PFSK-1 (cell line): ENCODE results near the gene MARF1.

Source experiments
- FOXP2 ChIP-seq: optimal IDR thresholded peaks from 2 replicates; pipeline ENCODE3; 2011; ENCODE audit warnings: borderline replicate concordance, control low read depth, inconsistent platforms; ENCODE audit not compliant: insufficient read depth; ENCODE audit errors: extremely low read length, extremely low read depth
- POLR2AphosphoS5 ChIP-seq: IDR thresholded peaks from 2 replicates; pipeline ENCODE4 v1.6.1; 2012; ENCODE audit warnings: low read depth, mild to moderate bottlenecking, control low read depth, low read length, moderate library complexity
- REST ChIP-seq, 2 experiments: IDR thresholded peaks; 2 replicates each; pipeline versions ENCODE4 v1.6.1 to v1.8.0; 2011 to 2012; ENCODE audit warnings: low read depth in 2 of 2, low read length in 2 of 2, control low read depth in 1 of 2, inconsistent platforms in 1 of 2, mild to moderate bottlenecking in 1 of 2, moderate library complexity in 1 of 2; ENCODE audit not compliant: insufficient read depth in 1 of 2
- SIN3A ChIP-seq: IDR thresholded peaks from 2 replicates; pipeline ENCODE4 v1.6.1; 2012; ENCODE audit warnings: mild to moderate bottlenecking, low read length, moderate library complexity, borderline replicate concordance; ENCODE audit not compliant: insufficient read depth
- TAF1 ChIP-seq: IDR thresholded peaks from 2 replicates; pipeline ENCODE4 v1.6.1; 2012; ENCODE audit warnings: low read length, control low read depth, borderline replicate concordance; ENCODE audit not compliant: insufficient read depth

- TF ChIP-seq POLR2AphosphoS5 (no peak), SIN3A (no peak), REST (IDR thresholded peaks at IDR 0.05; ENCODE audit: insufficient read depth in 1 of 2, low read depth in 2 of 2, low read length in 2 of 2) (no peak), TAF1 (no peak), FOXP2 (no peak)
These were observed 39.2 kb upstream of the MARF1 start for GRCh38 chr16:15682105-15682570.
